Hepatocyte (in vitro differentiated cells): ENCODE measurements around the gene SFRP5. TPM values are rescaled to one million over a fixed set of nuclear protein-coding genes. Genes with fewer than 3 reads are reported as not detected.

ENCODE experiments used
- DNase-seq: peaks from one replicate; pipeline ENCODE4 v3.0.0-alpha.2; 2016; ENCODE audit warnings: low spot score
- H2AFZ ChIP-seq: fragments of 200-600 bp; sonication (generic); 2 replicates; pipeline ENCODE4 v1.6.0; 2016; ENCODE audit warnings: antibody characterized with exemption, mild to moderate bottlenecking
- H3K27ac ChIP-seq: fragments of 200-600 bp; sonication (generic); 2 replicates; pipeline ENCODE4 v1.5.1; 2016; ENCODE audit warnings: mild to moderate bottlenecking
- H3K27me3 ChIP-seq: fragments of 200-600 bp; sonication (generic); 2 replicates; pipeline ENCODE4 v1.6.1; 2016
- H3K36me3 ChIP-seq: fragments of 200-600 bp; sonication (generic); replicated peaks from 2 replicates; pipeline ENCODE4 v1.5.1; 2016; ENCODE audit warnings: low read depth; ENCODE audit not compliant: insufficient read depth
- H3K4me1 ChIP-seq: fragments of 200-600 bp; sonication (generic); 2 replicates; pipeline ENCODE4 v1.5.1; 2016; ENCODE audit warnings: mild to moderate bottlenecking, moderate library complexity; ENCODE audit not compliant: insufficient read depth
- H3K4me2 ChIP-seq: fragments of 200-600 bp; sonication (generic); 2 replicates; pipeline ENCODE4 v1.6.0; 2016
- H3K4me3 ChIP-seq: fragments of 200-600 bp; sonication (generic); 2 replicates; pipeline ENCODE4 v1.5.1; 2016; ENCODE audit warnings: mild to moderate bottlenecking
- H3K79me2 ChIP-seq: fragments of 200-600 bp; sonication (generic); 2 replicates; pipeline ENCODE4 v1.6.0; 2017; ENCODE audit warnings: mild to moderate bottlenecking
- H3K9me2 ChIP-seq: fragments of 200-600 bp; sonication (generic); replicated peaks from 2 replicates; pipeline ENCODE4 v1.6.0; 2017; ENCODE audit warnings: mild to moderate bottlenecking; ENCODE audit not compliant: insufficient read depth
- H3K9me3 ChIP-seq: fragments of 200-600 bp; sonication (generic); 2 replicates; pipeline ENCODE4 v1.5.1; 2016; ENCODE audit warnings: low read depth, mild to moderate bottlenecking
- H4K20me1 ChIP-seq: fragments of 200-600 bp; sonication (generic); 2 replicates; pipeline ENCODE4 v1.6.0; 2016; ENCODE audit warnings: mild to moderate bottlenecking; ENCODE audit not compliant: insufficient read depth, poor library complexity, severe bottlenecking
- EZH2 ChIP-seq: fragments of 200-600 bp; sonication (generic); IDR thresholded peaks from 2 replicates; pipeline ENCODE4 v1.6.1; 2016; ENCODE audit warnings: antibody characterized with exemption, mild to moderate bottlenecking, borderline replicate concordance
- EZH2phosphoT487 ChIP-seq: fragments of 200-600 bp; sonication (generic); IDR thresholded peaks from one replicate; pipeline ENCODE4 v1.6.1; 2018; ENCODE audit warnings: antibody characterized with exemption, mild to moderate bottlenecking, low read depth, moderate library complexity; ENCODE audit not compliant: unreplicated experiment, severe bottlenecking
- WGBS: methylation state at CpG from one replicate; pipeline ENCODE4 v1.1.6; 2016; ENCODE audit warnings: low lambda C conversion rate; ENCODE audit errors: missing lambda C conversion rate; 5-methylcytosine and 5-hydroxymethylcytosine counted together
- polyA plus RNA-seq: library from polyadenylated mRNA; unstranded; fragments of >200 nt; fragmentation: Nextera tagmentation; extraction: Ambion mirVana; gene quantifications from 2 replicates; pipeline ENCODE4 v1.2.1, GENCODE V29; 2016
- total RNA-seq: library from RNA; depleted of rRNA; stranded (reverse); fragments of >200 nt; gene quantifications from 2 replicates; pipeline ENCODE4 v1.2.3, GENCODE V29; 2014
- TF ChIP-seq, protein P1 (sequence below): fragments of 200-600 bp; sonication (generic); IDR thresholded peaks from 2 replicates; pipeline ENCODE4 v1.5.1; 2016; ENCODE audit warnings: antibody characterized with exemption, mild to moderate bottlenecking; ENCODE audit not compliant: poor library complexity

SFRP5 gene
- total and polyA plus RNA-seq, 2 experiments from 2014 or later, result 17.2 to 48.9 TPM

DNA sequence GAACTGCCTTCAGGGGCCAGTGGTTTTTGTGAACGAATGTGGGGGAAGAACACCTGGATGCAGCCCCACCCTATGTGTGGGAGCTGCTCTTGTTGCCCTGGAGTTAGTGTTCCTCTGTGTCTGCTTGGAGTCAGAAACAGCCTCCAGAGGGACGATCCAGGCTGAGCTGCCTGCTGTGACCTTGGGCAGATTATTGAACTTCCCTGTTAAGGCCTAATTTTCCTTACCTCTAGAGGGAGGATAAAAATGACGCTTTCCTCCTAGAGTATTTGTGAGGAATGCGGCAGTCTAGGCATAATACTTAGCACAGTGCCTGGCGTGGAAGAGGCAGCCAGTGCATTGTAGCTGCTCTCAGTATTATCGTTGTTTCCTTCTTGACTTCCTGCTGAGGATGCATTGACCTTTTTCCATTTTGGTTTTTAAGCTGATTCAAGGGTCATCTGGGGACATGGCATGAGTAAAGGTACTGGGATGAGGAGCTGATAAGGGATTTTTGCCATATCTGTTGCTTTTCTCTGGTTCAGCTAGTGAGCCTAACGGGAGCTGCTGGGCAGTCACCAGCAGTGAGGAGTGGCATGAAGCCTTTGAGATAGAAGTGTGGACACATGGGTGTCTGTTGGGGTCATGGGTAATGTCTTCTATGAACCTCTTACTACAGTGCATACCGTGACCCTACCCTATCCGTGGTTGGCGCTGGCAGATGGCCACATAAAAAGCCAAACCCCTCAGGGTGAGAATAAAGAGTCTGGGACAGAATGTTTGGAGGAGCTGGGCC, 28.4 kb downstream of the SFRP5 start:
- 83% methylated on average over 10 of the region's 10 CpGs for WGBS
- no peak for TF ChIP-seq EZH2
- TF ChIP-seq EZH2phosphoT487, result no peak
- TF ChIP-seq, protein P1, sequence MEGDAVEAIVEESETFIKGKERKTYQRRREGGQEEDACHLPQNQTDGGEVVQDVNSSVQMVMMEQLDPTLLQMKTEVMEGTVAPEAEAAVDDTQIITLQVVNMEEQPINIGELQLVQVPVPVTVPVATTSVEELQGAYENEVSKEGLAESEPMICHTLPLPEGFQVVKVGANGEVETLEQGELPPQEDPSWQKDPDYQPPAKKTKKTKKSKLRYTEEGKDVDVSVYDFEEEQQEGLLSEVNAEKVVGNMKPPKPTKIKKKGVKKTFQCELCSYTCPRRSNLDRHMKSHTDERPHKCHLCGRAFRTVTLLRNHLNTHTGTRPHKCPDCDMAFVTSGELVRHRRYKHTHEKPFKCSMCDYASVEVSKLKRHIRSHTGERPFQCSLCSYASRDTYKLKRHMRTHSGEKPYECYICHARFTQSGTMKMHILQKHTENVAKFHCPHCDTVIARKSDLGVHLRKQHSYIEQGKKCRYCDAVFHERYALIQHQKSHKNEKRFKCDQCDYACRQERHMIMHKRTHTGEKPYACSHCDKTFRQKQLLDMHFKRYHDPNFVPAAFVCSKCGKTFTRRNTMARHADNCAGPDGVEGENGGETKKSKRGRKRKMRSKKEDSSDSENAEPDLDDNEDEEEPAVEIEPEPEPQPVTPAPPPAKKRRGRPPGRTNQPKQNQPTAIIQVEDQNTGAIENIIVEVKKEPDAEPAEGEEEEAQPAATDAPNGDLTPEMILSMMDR, result no peak
- H3K79me2 ChIP-seq, result peaks cover 56% of the 10 kb centered on the region

DNA sequence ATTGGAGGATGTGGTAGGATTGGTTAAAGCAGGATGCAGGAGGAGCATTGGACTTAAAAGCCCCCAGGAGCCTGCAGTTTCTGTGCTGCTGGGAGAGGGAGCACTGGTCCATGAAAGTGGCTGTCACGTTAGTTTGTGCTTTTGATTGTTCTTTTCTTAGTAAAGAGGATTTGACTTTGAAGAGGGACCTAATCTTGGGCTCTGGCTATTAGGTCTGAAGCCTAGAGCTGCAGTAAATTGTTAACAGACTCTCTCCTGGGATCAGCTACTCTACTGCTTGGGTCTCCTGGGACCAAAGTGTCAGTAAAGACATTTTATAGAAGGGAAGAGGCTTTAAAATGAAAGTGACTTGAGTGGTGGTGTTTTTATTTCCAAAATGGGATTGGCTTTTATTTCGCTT, 31.2 kb downstream of the SFRP5 start:
- TF ChIP-seq EZH2phosphoT487 (no peak), EZH2 (no peak)
- TF ChIP-seq, protein P1, result no peak
- Histone ChIP-seq H3K36me3 (no peaks in the 10 kb centered on the region), H3K27me3 (no peaks in the 10 kb centered on the region), H3K4me1 (peaks cover 8% of the 10 kb centered on the region), H4K20me1 (peaks cover 26% of the 10 kb centered on the region), H3K4me2 (no peak overlapping the region), H3K9me2 (no peaks in the 10 kb centered on the region), H3K9me3 (no peaks in the 10 kb centered on the region), H3K4me3 (no peak overlapping the region), H3K79me2 (peaks cover 63% of the 10 kb centered on the region), H2AFZ (no peak overlapping the region), H3K27ac (no peak overlapping the region)
- WGBS, result 73% methylated on average over 2 of the region's 2 CpGs
- no peak for DNase-seq

More for the DNA sequence above, 28.4 kb downstream of the SFRP5 start:
- Histone ChIP-seq H2AFZ (no peak overlapping the region), H3K27ac (no peak overlapping the region), H3K9me3 (no peaks in the 10 kb centered on the region), H3K27me3 (no peaks in the 10 kb centered on the region), H3K36me3 (no peaks in the 10 kb centered on the region), H4K20me1 (peaks cover 26% of the 10 kb centered on the region), H3K4me3 (no peak overlapping the region), H3K9me2 (no peaks in the 10 kb centered on the region), H3K4me2 (no peak overlapping the region), H3K4me1 (peaks cover 2% of the 10 kb centered on the region)
- no peak for DNase-seq

DNA sequence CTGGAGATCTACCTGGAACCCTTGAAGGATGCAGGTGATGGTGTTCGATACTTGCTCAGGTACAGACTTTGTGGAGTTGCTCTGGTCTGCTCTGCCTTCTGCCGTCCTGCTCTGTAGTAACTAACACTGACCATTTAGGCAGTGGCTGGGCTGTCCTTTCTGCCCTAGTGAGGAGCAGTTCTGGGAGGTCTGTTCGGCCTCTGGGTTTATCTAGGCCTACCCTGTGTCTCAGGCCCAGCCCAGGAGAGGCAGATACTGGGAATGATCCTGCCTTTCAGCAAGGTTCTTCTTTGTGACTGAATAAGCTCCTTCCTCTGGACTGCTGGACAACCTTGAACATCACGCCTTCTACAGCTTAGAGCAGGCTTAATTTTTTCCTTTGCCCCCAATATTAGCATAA, 33.2 kb downstream of the SFRP5 start:
- Histone ChIP-seq H3K27me3 (no peaks in the 10 kb centered on the region), H3K4me1 (peaks cover 8% of the 10 kb centered on the region), H3K9me2 (no peaks in the 10 kb centered on the region), H3K79me2 (peaks cover 55% of the 10 kb centered on the region), H3K4me3 (no peak overlapping the region), H2AFZ (no peak overlapping the region), H3K9me3 (no peaks in the 10 kb centered on the region), H3K4me2 (peak overlapping the region; percentile 82), H3K27ac (no peak overlapping the region), H3K36me3 (no peaks in the 10 kb centered on the region), H4K20me1 (peaks cover 17% of the 10 kb centered on the region)
- DNase-seq, result no peak
- 92% methylated on average over 4 of the region's 4 CpGs for WGBS
- TF ChIP-seq EZH2, result no peak
- TF ChIP-seq EZH2phosphoT487, result no peak
- TF ChIP-seq, protein P1, result no peak
